ENCODE results near the gene LRCH1. TPM values are rescaled to one million over a fixed set of nuclear protein-coding genes. Genes with fewer than 3 reads are reported as not detected.

LRCH1 gene
- total and polyA plus RNA-seq, 2 donors (not counting 1 experiment from before 2014, with no cell fraction given), result 12.0 to 12.4 TPM

GRCh38 chr13:46676378-46676725, 123.4 kb downstream of the LRCH1 start:
- DNase-seq (ENCODE audit: low read depth in 2 of 2), result no peak
- H3K4me3 ChIP-seq (replicated peaks in 1 of 4; ENCODE audit: control extremely low read depth in 1 of 4, insufficient read depth in 1 of 4, low read depth in 3 of 4, low read length in 4 of 4), result no peak overlapping the region

DNA sequence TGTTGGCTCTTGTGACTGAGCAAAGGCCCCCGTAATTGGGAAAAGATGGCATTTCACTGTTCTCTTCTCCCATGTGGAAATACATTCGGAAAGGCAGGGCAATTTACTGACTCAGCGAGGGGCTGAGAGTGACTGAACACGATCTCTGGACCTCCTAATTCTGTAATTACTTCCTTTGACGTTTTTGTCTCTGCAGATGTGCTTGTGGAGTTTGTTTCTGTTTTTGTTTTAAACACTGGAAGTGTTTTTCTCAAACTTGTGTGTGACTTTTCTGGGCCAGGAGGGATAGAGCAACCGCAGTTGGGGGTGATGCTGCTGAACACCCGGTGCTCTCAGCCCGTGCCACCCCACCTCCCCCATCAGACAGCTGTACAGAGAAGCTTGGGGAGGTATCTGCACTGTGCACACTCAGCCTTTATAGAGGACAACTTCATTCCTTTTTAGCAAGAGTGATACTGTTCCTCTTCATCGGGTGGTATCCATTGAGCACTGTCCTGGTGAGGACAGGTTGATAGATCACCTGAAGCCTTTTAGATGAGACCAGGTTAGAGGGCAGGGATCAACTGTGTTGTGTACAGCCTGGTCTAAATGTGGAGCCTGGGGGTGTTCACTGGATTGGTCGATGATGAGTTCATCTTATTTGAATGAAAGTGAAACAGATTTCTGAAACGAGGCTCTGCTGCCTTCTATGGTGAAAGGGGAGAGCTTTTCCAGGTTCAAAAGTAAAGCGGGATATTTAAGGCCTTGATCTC, 126.6 kb downstream of the LRCH1 start:
- peak overlapping the region; percentile 73 for H2AFZ ChIP-seq (ENCODE audit: low read length)
- H3K27ac ChIP-seq (ENCODE audit: insufficient read depth, low read length), result peak overlapping the region; percentile 91
- H3K4me1 ChIP-seq (ENCODE audit: control insufficient read depth, extremely low read depth, insufficient read depth, low read length), result peaks cover 10% of the 10 kb centered on the region
- H3K27me3 ChIP-seq (ENCODE audit: control insufficient read depth, insufficient read depth, low read length), result no peaks in the 10 kb centered on the region
- H3K9ac ChIP-seq (ENCODE audit: insufficient read depth, low read length), result peak overlapping the region; percentile 49
- peak; percentile 32 to 76 for DNase-seq (ENCODE audit: low read depth in 2 of 2)
- H3K36me3 ChIP-seq (ENCODE audit: control insufficient read depth, insufficient read depth, low read length), result no peaks in the 10 kb centered on the region
- no peaks in the 10 kb centered on the region for H3K9me3 ChIP-seq (ENCODE audit: control insufficient read depth, insufficient read depth, low read depth, low read length)
- TF ChIP-seq, protein P1, sequence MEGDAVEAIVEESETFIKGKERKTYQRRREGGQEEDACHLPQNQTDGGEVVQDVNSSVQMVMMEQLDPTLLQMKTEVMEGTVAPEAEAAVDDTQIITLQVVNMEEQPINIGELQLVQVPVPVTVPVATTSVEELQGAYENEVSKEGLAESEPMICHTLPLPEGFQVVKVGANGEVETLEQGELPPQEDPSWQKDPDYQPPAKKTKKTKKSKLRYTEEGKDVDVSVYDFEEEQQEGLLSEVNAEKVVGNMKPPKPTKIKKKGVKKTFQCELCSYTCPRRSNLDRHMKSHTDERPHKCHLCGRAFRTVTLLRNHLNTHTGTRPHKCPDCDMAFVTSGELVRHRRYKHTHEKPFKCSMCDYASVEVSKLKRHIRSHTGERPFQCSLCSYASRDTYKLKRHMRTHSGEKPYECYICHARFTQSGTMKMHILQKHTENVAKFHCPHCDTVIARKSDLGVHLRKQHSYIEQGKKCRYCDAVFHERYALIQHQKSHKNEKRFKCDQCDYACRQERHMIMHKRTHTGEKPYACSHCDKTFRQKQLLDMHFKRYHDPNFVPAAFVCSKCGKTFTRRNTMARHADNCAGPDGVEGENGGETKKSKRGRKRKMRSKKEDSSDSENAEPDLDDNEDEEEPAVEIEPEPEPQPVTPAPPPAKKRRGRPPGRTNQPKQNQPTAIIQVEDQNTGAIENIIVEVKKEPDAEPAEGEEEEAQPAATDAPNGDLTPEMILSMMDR (conservative IDR thresholded peaks at IDR 0.05 in 1 of 2, IDR thresholded peaks at IDR 0.05 in 1 of 2; ENCODE audit: low read depth in 1 of 2, low read length in 2 of 2), result peak in 1 of 2 donors; percentile 16
- no peak for TF ChIP-seq EZH2 (IDR thresholded peaks at IDR 0.05; ENCODE audit: low read length, missing control alignments)
- no peaks in the 10 kb centered on the region for H4K20me1 ChIP-seq (ENCODE audit: control insufficient read depth, extremely low read depth, insufficient read depth, low read length)
- H3K79me2 ChIP-seq (ENCODE audit: control insufficient read depth, insufficient read depth, low read length), result no peaks in the 10 kb centered on the region
- H3K4me2 ChIP-seq (ENCODE audit: extremely low read depth, insufficient read depth, low read length), result peak overlapping the region; percentile 99
- peak overlapping the region; percentile 41 to 61 (median 52) for H3K4me3 ChIP-seq (replicated peaks in 1 of 4; ENCODE audit: control extremely low read depth in 1 of 4, insufficient read depth in 1 of 4, low read depth in 3 of 4, low read length in 4 of 4)

More at GRCh38 chr13:46676378-46676725, 123.4 kb downstream of the LRCH1 start:
- no peak for TF ChIP-seq EZH2 (IDR thresholded peaks at IDR 0.05; ENCODE audit: low read length, missing control alignments)
- TF ChIP-seq, protein P1 (conservative IDR thresholded peaks at IDR 0.05 in 1 of 2, IDR thresholded peaks at IDR 0.05 in 1 of 2; ENCODE audit: low read depth in 1 of 2, low read length in 2 of 2), result no peak
- Histone ChIP-seq H3K4me2 (ENCODE audit: extremely low read depth, insufficient read depth, low read length) (no peak overlapping the region), H3K9me3 (ENCODE audit: control insufficient read depth, insufficient read depth, low read depth, low read length) (no peaks in the 10 kb centered on the region), H2AFZ (ENCODE audit: low read length) (no peak overlapping the region), H3K36me3 (ENCODE audit: control insufficient read depth, insufficient read depth, low read length) (peaks cover 2% of the 10 kb centered on the region), H3K27me3 (ENCODE audit: control insufficient read depth, insufficient read depth, low read length) (no peaks in the 10 kb centered on the region), H3K79me2 (ENCODE audit: control insufficient read depth, insufficient read depth, low read length) (peaks cover 6% of the 10 kb centered on the region), H3K4me1 (ENCODE audit: control insufficient read depth, extremely low read depth, insufficient read depth, low read length) (peaks cover 8% of the 10 kb centered on the region), H3K9ac (ENCODE audit: insufficient read depth, low read length) (no peak overlapping the region), H3K27ac (ENCODE audit: insufficient read depth, low read length) (no peak overlapping the region), H4K20me1 (ENCODE audit: control insufficient read depth, extremely low read depth, insufficient read depth, low read length) (no peaks in the 10 kb centered on the region)

DNA sequence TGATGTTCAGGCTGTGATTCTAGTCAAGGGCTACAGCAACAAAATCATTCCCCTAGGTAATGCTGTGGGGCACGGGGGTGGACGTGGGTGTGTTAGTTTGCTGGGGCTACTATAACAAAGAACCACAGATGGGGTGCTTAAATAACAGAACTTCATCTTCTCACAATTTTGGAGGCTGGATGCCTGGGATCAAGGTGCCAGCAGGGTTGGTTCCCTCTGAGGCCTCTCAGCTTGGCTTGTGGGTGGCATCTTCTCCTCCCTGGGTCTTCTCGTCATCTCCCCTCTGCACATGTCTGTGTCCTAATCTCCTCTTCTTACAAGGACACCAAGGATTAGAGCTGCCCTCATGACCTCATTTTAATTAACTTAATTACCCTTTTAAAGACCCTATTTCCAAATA, 129.0 kb downstream of the LRCH1 start:
- no peaks in the 10 kb centered on the region for H3K36me3 ChIP-seq (ENCODE audit: control insufficient read depth, insufficient read depth, low read length)
- H3K79me2 ChIP-seq (ENCODE audit: control insufficient read depth, insufficient read depth, low read length), result no peaks in the 10 kb centered on the region
- no peak overlapping the region for H2AFZ ChIP-seq (ENCODE audit: low read length)
- no peak overlapping the region for H3K4me2 ChIP-seq (ENCODE audit: extremely low read depth, insufficient read depth, low read length)
- H3K27ac ChIP-seq (ENCODE audit: insufficient read depth, low read length), result no peak overlapping the region
- TF ChIP-seq, protein P1 (conservative IDR thresholded peaks at IDR 0.05 in 1 of 2, IDR thresholded peaks at IDR 0.05 in 1 of 2; ENCODE audit: low read depth in 1 of 2, low read length in 2 of 2), result no peak
- no peak for TF ChIP-seq EZH2 (IDR thresholded peaks at IDR 0.05; ENCODE audit: low read length, missing control alignments)
- H3K4me1 ChIP-seq (ENCODE audit: control insufficient read depth, extremely low read depth, insufficient read depth, low read length), result peaks cover 12% of the 10 kb centered on the region
- H3K9me3 ChIP-seq (ENCODE audit: control insufficient read depth, insufficient read depth, low read depth, low read length), result no peaks in the 10 kb centered on the region
- H3K27me3 ChIP-seq (ENCODE audit: control insufficient read depth, insufficient read depth, low read length), result no peaks in the 10 kb centered on the region
- H3K4me3 ChIP-seq (replicated peaks in 1 of 4; ENCODE audit: control extremely low read depth in 1 of 4, insufficient read depth in 1 of 4, low read depth in 3 of 4, low read length in 4 of 4), result no peak overlapping the region
- H4K20me1 ChIP-seq (ENCODE audit: control insufficient read depth, extremely low read depth, insufficient read depth, low read length), result no peaks in the 10 kb centered on the region
- DNase-seq (ENCODE audit: low read depth in 2 of 2), result no peak
- H3K9ac ChIP-seq (ENCODE audit: insufficient read depth, low read length), result no peak overlapping the region

Measured in fibroblast of lung (primary cell).